Measurements from ENCODE around the gene DCST1. TPM values are rescaled to one million over a fixed set of nuclear protein-coding genes. Genes with fewer than 3 reads are reported as not detected.

DCST1 gene
- total RNA-seq, 1 donor: 0.21 TPM

DNA sequence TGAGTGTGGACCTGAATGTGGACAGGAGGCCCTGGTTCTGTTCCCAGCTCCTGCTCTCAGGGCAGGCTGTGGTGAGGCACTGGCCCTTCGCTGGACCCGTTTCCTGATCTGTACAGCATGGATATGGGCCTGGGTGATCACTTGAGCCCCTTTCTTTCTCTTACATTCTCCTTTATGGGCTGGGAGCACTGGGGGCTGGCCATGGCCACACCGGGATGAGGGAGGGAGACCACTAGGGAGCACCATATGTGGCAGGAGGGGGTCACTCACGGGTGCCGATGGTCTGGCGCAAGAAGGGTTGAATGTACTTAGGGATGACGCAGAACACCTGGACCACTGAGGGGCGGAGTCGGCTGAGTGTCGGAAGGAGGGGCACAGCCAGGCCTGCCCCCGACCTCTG lies 2.7 kb upstream of the DCST1 start:
- no peak overlapping the region for H3K4me3 ChIP-seq (ENCODE audit: low read length)
- H3K4me1 ChIP-seq (ENCODE audit: insufficient read depth, low read length): peaks cover 15% of the 10 kb centered on the region
- no peaks in the 10 kb centered on the region for H3K9me3 ChIP-seq (ENCODE audit: low read depth, low read length)
- no peaks in the 10 kb centered on the region for H3K27me3 ChIP-seq (ENCODE audit: insufficient read depth, low read length)

DNA sequence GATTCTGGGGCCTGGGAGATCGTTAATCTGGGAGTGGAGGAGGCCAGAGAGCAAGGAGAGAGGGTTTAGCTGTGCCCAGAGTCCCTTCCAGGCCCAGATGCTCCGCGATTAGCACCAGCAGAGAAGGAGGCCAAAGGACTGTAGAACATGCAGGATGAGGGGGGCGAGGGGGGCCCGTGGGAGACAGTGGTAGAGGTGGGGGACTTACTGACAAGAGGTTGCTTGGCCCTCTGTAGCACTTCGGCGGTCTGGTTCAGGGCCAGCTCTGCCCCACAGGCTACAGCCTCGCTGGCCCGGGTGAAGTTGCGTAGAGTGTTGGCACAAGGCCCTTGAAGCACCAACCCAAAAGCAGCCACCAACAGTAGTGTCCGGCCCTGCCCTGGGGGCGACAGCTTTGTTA lies 738 bp upstream of the DCST1 start:
- no peak overlapping the region for H3K4me3 ChIP-seq (ENCODE audit: low read length)
- no peaks in the 10 kb centered on the region for H3K27me3 ChIP-seq (ENCODE audit: insufficient read depth, low read length)
- peaks cover 23% of the 10 kb centered on the region for H3K4me1 ChIP-seq (ENCODE audit: insufficient read depth, low read length)
- no peaks in the 10 kb centered on the region for H3K9me3 ChIP-seq (ENCODE audit: low read depth, low read length)

DNA sequence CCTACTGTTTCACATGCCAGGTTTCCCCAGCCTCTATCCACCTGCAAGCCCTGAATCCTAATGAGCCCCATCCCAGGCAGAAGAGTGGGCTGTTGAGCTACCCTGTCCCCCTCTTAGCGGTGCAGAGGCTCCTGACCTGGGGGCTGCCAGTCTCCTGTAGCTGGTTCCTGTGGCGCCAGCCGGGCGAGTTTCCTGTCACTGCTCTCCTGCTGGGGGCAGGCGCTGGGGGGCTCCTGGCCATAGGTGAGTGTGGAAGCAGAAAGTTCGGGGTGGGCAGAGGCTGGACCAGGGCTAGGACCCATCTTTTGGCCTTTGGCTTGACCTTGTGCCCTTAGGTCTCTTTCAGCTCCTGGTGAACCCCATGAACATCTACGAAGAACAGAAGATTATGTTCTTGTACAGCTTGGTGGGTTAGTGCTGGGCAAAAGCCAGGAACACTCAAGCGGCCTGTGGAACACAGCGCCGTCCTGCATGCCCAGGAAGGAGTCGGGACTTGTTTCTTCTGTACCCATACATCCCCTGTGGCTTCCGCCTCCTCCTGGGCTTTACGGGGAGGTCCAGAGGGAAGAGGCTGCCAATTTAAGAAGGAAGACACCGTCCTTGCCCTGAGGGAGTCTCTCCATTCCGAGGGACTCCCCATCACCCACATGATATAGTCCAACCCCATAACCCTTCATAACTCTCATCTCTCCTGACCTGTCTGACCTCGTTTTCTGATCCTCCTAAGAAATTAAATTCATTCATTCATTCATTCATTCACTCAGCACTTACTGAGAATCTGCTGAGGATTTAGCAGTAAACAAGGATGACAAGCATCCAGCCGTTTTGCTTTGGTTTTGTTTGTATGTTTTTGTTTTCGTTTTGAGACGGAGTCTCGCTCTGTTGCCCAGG lies 939 bp downstream of the DCST1 start:
- peaks cover 23% of the 10 kb centered on the region for H3K4me1 ChIP-seq (ENCODE audit: insufficient read depth, low read length)
- H3K9me3 ChIP-seq (ENCODE audit: low read depth, low read length): no peaks in the 10 kb centered on the region
- no peaks in the 10 kb centered on the region for H3K27me3 ChIP-seq (ENCODE audit: insufficient read depth, low read length)
- H3K4me3 ChIP-seq (ENCODE audit: low read length): no peak overlapping the region

GRCh38 chr1:155035936-155036335 lies 2.3 kb downstream of the DCST1 start:
- no peaks in the 10 kb centered on the region for H3K9me3 ChIP-seq (ENCODE audit: low read depth, low read length)
- H3K4me3 ChIP-seq (ENCODE audit: low read length): no peak overlapping the region
- no peaks in the 10 kb centered on the region for H3K27me3 ChIP-seq (ENCODE audit: insufficient read depth, low read length)
- H3K4me1 ChIP-seq (ENCODE audit: insufficient read depth, low read length): peaks cover 23% of the 10 kb centered on the region

GRCh38 chr1:155037043-155037442 lies 3.4 kb downstream of the DCST1 start:
- H3K9me3 ChIP-seq (ENCODE audit: low read depth, low read length): no peaks in the 10 kb centered on the region

GRCh38 chr1:155037851-155038441 lies 4.3 kb downstream of the DCST1 start:
- H3K27me3 ChIP-seq (ENCODE audit: insufficient read depth, low read length): no peaks in the 10 kb centered on the region
- no peak overlapping the region for H3K4me3 ChIP-seq (ENCODE audit: low read length)
- H3K9me3 ChIP-seq (ENCODE audit: low read depth, low read length): no peaks in the 10 kb centered on the region

More at GRCh38 chr1:155037043-155037442, 3.4 kb downstream of the DCST1 start:
- Histone ChIP-seq H3K4me3 (ENCODE audit: low read length) (no peak overlapping the region), H3K4me1 (ENCODE audit: insufficient read depth, low read length) (peaks cover 23% of the 10 kb centered on the region), H3K27me3 (ENCODE audit: insufficient read depth, low read length) (no peaks in the 10 kb centered on the region)

DNA sequence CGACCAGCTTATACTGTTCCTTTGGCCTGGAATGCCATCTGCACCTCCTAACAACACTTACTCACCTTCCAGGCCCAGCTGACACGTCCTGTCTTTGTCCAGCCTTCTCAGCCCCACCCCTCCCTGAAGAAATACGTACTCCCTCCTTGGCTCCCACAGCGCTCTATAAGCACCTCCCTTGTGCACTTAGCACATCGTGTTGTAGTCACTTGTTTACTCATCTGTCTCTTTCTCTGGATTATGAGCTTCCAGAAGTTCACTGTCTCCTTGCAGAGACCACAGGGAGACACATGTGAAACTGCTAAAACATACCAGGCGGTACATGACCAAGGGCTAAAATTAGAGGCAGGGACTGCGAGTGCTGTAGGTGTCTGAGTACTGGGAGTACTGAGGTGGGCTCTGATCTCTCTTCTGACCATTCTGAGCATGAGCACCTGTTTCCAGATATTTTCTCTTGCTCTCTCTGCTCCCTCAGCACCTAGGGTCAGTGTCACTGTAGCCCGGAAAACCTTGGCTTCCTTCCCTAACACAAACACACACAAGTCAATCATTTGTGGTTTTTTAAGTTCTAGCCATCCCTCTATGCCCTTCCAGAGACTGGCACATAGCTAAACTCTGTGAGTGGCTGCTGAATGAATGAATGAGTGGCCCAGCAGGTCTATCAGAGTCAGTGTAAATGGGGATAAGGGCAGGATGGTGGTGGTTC lies 5.1 kb downstream of the DCST1 start:
- H3K9me3 ChIP-seq (ENCODE audit: low read depth, low read length): no peaks in the 10 kb centered on the region
- peaks cover 23% of the 10 kb centered on the region for H3K4me1 ChIP-seq (ENCODE audit: insufficient read depth, low read length)
- H3K27me3 ChIP-seq (ENCODE audit: insufficient read depth, low read length): no peaks in the 10 kb centered on the region
- H3K4me3 ChIP-seq (ENCODE audit: low read length): no peak overlapping the region

More at GRCh38 chr1:155037851-155038441, 4.3 kb downstream of the DCST1 start:
- H3K4me1 ChIP-seq (ENCODE audit: insufficient read depth, low read length): peaks cover 23% of the 10 kb centered on the region

DNA sequence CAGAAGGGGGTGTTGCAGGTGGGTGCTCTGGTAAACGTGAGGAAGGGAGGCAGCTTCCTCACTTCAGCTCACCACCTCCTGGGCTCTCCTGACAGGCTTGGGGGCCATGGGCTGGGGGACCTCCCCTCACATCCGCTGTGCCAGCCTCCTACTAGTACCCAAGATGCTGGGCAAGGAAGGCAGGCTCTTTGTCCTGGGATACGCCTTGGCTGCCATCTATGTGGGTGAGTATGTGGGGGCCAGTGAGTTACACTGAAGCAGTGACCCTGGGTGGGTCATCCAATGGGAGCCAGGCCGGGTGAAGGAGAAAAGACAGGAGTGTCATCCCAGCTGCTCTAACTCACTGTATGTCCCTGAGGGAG lies 5.7 kb downstream of the DCST1 start:
- no peak overlapping the region for H3K4me3 ChIP-seq (ENCODE audit: low read length)
- H3K4me1 ChIP-seq (ENCODE audit: insufficient read depth, low read length): peaks cover 23% of the 10 kb centered on the region
- H3K27me3 ChIP-seq (ENCODE audit: insufficient read depth, low read length): no peaks in the 10 kb centered on the region
- H3K9me3 ChIP-seq (ENCODE audit: low read depth, low read length): no peaks in the 10 kb centered on the region

DNA sequence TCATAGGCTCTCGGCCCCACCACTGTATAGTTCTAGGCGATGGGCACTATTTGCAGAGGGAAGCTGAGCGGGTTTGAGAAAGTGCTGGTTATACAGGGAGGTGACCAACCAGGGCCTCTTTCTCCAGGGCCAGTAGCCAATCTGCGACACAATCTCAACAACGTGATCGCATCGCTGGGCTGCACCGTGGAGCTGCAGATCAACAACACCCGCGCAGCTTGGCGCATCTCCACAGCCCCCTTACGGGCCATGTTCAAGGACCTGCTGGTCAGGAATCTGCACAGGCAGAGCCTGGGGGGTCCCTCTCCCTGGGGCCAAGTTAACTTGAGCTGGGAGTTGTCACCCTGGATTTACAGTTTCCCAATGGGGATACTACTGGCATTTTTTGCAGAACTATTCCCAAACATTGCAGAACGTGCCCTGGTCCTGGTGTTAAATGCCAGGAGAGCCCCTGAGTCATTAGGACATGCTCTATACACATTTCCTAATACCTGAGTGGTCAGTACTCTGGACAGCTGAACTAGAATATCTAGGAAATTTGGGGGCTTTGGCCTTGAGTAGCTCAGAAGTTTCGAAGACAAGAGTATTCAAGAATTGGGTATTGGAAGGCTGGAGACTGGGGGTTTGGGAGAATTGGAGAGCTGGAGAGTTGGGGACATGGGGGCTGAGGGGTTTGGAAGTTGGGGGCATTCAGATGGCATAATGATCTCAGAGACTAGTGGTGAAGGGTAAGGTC lies 6.9 kb downstream of the DCST1 start:
- Histone ChIP-seq H3K4me3 (ENCODE audit: low read length) (no peak overlapping the region), H3K9me3 (ENCODE audit: low read depth, low read length) (no peaks in the 10 kb centered on the region), H3K4me1 (ENCODE audit: insufficient read depth, low read length) (peaks cover 25% of the 10 kb centered on the region), H3K27me3 (ENCODE audit: insufficient read depth, low read length) (no peaks in the 10 kb centered on the region)

GRCh38 chr1:155042789-155043188 lies 9.2 kb downstream of the DCST1 start:
- Histone ChIP-seq H3K4me1 (ENCODE audit: insufficient read depth, low read length) (peaks cover 13% of the 10 kb centered on the region), H3K4me3 (ENCODE audit: low read length) (no peak overlapping the region), H3K27me3 (ENCODE audit: insufficient read depth, low read length) (no peaks in the 10 kb centered on the region), H3K9me3 (ENCODE audit: low read depth, low read length) (no peaks in the 10 kb centered on the region)

DNA sequence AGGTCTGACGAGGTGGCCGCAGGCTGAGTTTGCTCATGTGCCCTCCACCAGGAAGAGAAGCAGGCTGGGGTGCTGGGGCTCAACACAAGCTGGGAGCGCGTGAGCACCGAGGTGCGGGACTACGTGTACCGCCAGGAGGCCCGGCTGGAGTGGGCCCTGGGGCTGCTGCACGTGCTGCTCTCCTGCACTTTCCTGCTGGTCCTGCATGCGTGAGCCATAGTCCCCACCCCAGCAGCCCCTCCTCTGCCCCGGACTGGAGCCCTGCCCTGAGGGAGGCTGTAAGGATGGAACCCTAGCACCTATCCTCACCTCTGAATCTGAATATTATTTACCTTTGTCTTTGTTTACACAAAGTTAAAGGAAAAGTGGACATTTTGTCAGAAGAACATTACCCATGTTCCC lies 9.7 kb downstream of the DCST1 start:
- H3K27me3 ChIP-seq (ENCODE audit: insufficient read depth, low read length): no peaks in the 10 kb centered on the region
- H3K4me1 ChIP-seq (ENCODE audit: insufficient read depth, low read length): peaks cover 13% of the 10 kb centered on the region
- no peaks in the 10 kb centered on the region for H3K9me3 ChIP-seq (ENCODE audit: low read depth, low read length)
- no peak overlapping the region for H3K4me3 ChIP-seq (ENCODE audit: low read length)

DNA sequence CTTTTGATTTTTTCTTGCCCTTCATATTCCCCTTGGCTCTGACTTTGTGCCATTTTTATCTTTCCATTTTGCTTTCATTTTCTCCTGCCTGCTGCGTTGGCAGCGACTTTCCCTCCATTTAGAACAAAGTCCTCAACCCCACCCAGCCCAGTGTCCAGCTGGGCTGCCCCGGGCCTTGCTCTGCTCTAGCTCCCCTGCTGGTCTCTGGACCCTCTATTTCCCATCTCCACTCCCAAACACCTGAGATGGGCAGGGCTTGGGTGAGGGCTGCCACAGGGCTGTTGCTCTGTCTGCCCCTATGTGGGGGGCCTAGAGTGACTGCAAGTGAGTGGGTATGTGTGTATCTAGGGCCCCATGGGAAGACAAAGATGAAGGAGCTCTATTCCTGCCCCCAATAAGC lies 10.2 kb downstream of the DCST1 start:
- Histone ChIP-seq H3K27me3 (ENCODE audit: insufficient read depth, low read length) (no peaks in the 10 kb centered on the region), H3K4me1 (ENCODE audit: insufficient read depth, low read length) (peaks cover 9% of the 10 kb centered on the region), H3K9me3 (ENCODE audit: low read depth, low read length) (no peaks in the 10 kb centered on the region), H3K4me3 (ENCODE audit: low read length) (no peak overlapping the region)

- Histone ChIP-seq H3K27me3 (ENCODE audit: insufficient read depth, low read length) (no peaks in the 10 kb centered on the region), H3K4me1 (ENCODE audit: insufficient read depth, low read length) (peaks cover 3% of the 10 kb centered on the region), H3K9me3 (ENCODE audit: low read depth, low read length) (no peaks in the 10 kb centered on the region), H3K4me3 (ENCODE audit: low read length) (no peak overlapping the region)
These were observed 10.7 kb downstream of the DCST1 start for GRCh38 chr1:155044365-155044764.

DNA sequence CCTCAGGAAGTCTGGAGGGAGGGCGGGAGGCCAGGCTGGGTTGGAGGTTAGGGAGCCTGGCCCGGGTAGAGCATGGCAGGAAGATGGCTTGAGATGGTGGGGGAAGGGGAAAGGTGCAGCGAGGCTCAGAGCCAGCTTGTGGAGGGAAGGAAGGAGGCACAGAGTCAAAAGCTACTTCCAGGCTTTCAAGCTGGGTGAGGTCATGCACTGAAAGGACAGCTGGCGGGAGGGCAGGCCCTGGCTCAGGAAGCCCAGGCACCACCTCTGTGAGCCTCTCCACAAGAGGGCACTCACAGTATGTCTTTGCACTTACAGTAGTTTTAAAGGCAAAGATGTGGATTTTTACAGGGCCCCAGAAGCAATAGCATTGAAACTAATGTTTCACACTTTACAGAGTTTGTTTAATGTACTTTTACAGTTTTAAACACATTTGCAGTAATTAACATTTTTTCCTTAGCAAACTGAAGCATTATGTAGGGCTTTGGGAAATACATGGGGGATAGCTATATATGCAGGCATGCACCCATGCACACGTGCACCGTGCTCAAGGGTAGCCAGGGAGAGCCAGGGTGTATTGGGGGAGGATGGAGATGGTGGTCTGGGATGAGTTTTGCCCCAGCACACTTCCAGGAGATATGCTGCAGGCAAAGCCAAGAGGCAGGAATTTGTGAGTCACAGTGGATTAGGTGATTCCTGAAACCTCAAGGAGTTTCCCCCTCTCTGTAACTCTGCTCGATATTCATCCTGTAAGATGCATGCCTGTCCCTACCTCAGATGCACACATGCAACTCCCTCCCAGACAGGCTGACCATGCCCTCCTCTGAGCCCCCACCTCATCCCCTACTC lies 11.4 kb downstream of the DCST1 start:
- Histone ChIP-seq H3K4me1 (ENCODE audit: insufficient read depth, low read length) (peaks cover 7% of the 10 kb centered on the region), H3K9me3 (ENCODE audit: low read depth, low read length) (no peaks in the 10 kb centered on the region), H3K4me3 (ENCODE audit: low read length) (no peak overlapping the region), H3K27me3 (ENCODE audit: insufficient read depth, low read length) (no peaks in the 10 kb centered on the region)

All from mononuclear cell (primary cell).